ES-I3 (cell line): ENCODE results near the gene HSPA8.

Experiments
- H3K36me3 ChIP-seq: 2 replicates; pipeline ENCODE4 v1.6.1; 2013; ENCODE audit warnings: mild to moderate bottlenecking, low read length, control low read depth, moderate library complexity; ENCODE audit not compliant: insufficient read depth
- H3K4me1 ChIP-seq: 2 replicates; pipeline ENCODE4 v1.6.1; 2013; ENCODE audit warnings: mild to moderate bottlenecking, control low read depth, low read length; ENCODE audit not compliant: insufficient read depth
- H3K9ac ChIP-seq: 2 replicates; pipeline ENCODE4 v1.6.1; 2013; ENCODE audit warnings: low read depth, mild to moderate bottlenecking, low read length, moderate library complexity
- H3K9me3 ChIP-seq: 2 replicates; pipeline ENCODE4 v1.6.1; 2013; ENCODE audit warnings: mild to moderate bottlenecking, low read length, moderate library complexity; ENCODE audit not compliant: control insufficient read depth, insufficient read depth

Gene HSPA8

GRCh38 chr11:123047266-123047946, 14.5 kb downstream of the HSPA8 start:
- H3K4me1 ChIP-seq = no peaks in the 10 kb centered on the region
- no peaks in the 10 kb centered on the region for H3K9me3 ChIP-seq
- H3K9ac ChIP-seq = no peak overlapping the region
- H3K36me3 ChIP-seq = no peaks in the 10 kb centered on the region

- Histone ChIP-seq H3K36me3 (no peaks in the 10 kb centered on the region), H3K9ac (no peak overlapping the region), H3K9me3 (no peaks in the 10 kb centered on the region), H3K4me1 (no peaks in the 10 kb centered on the region)
Observed at GRCh38 chr11:123046473-123047259, 15.3 kb downstream of the HSPA8 start.

GRCh38 chr11:123045101-123045500, 16.8 kb downstream of the HSPA8 start:
- H3K9ac ChIP-seq = no peak overlapping the region
- H3K9me3 ChIP-seq = no peaks in the 10 kb centered on the region
- no peaks in the 10 kb centered on the region for H3K36me3 ChIP-seq
- H3K4me1 ChIP-seq = no peaks in the 10 kb centered on the region

GRCh38 chr11:123041185-123041584, 20.8 kb downstream of the HSPA8 start:
- Histone ChIP-seq H3K4me1 (no peaks in the 10 kb centered on the region), H3K9me3 (no peaks in the 10 kb centered on the region), H3K36me3 (no peaks in the 10 kb centered on the region), H3K9ac (no peak overlapping the region)

GRCh38 chr11:123040111-123040432, 21.9 kb downstream of the HSPA8 start:
- no peaks in the 10 kb centered on the region for H3K4me1 ChIP-seq
- H3K9ac ChIP-seq = no peak overlapping the region
- no peaks in the 10 kb centered on the region for H3K9me3 ChIP-seq
- no peaks in the 10 kb centered on the region for H3K36me3 ChIP-seq

GRCh38 chr11:123035831-123036230, 26.1 kb downstream of the HSPA8 start:
- Histone ChIP-seq H3K9me3 (no peaks in the 10 kb centered on the region), H3K4me1 (0 out of 2 replicates have a peak, but pooled peaks cover 1% of the 10 kb centered on the region), H3K36me3 (no peaks in the 10 kb centered on the region), H3K9ac (no peak overlapping the region)

- Histone ChIP-seq H3K9ac (no peak overlapping the region), H3K4me1 (0 out of 2 replicates have a peak, but pooled peaks cover 8% of the 10 kb centered on the region), H3K36me3 (no peaks in the 10 kb centered on the region), H3K9me3 (no peaks in the 10 kb centered on the region)
Observed at GRCh38 chr11:123034597-123034996, 27.3 kb downstream of the HSPA8 start.

GRCh38 chr11:123033895-123034294, 28.0 kb downstream of the HSPA8 start:
- Histone ChIP-seq H3K9ac (no peak overlapping the region), H3K9me3 (no peaks in the 10 kb centered on the region), H3K36me3 (no peaks in the 10 kb centered on the region), H3K4me1 (0 out of 2 replicates have a peak, but pooled peaks cover 8% of the 10 kb centered on the region)

- Histone ChIP-seq H3K36me3 (no peaks in the 10 kb centered on the region), H3K9ac (no peak overlapping the region), H3K4me1 (0 out of 2 replicates have a peak, but pooled peaks cover 8% of the 10 kb centered on the region), H3K9me3 (no peaks in the 10 kb centered on the region)
Observed at GRCh38 chr11:123030517-123030916, 31.4 kb downstream of the HSPA8 start.

- Histone ChIP-seq H3K9me3 (no peaks in the 10 kb centered on the region), H3K4me1 (peaks cover 3% of the 10 kb centered on the region; the same call in 1 of the 2 replicates), H3K9ac (no peak overlapping the region), H3K36me3 (no peaks in the 10 kb centered on the region)
Observed at GRCh38 chr11:123020968-123021367, 41.0 kb downstream of the HSPA8 start.

- no peaks in the 10 kb centered on the region for H3K36me3 ChIP-seq
- peaks cover 3% of the 10 kb centered on the region; the same call in 1 of the 2 replicates for H3K4me1 ChIP-seq
- H3K9me3 ChIP-seq = no peaks in the 10 kb centered on the region
- H3K9ac ChIP-seq = no peak overlapping the region
Observed at GRCh38 chr11:123018702-123019101, 43.2 kb downstream of the HSPA8 start.

- H3K4me1 ChIP-seq = peaks cover 11% of the 10 kb centered on the region; the same call in 1 of the 2 replicates
- H3K9ac ChIP-seq = no peak overlapping the region
- no peaks in the 10 kb centered on the region for H3K36me3 ChIP-seq
- no peaks in the 10 kb centered on the region for H3K9me3 ChIP-seq
Observed at GRCh38 chr11:123011510-123011909, 50.4 kb downstream of the HSPA8 start.
